NOMO-1 treated with DMSO at 0.1 percent for 48 hours (cell line): Measurements from ENCODE around the gene KIAA0232.
A peak's percentile ranks its signal among the peaks of the same experiment; 100 is the strongest.
"Not testable (repeated sequence)": the region's sequence is repeated elsewhere in the genome, so short reads cannot be mapped to it uniquely, and the experiment has no call there.

Experiments
- DNase-seq: peaks from one replicate; lab custom pipeline; 2025; ENCODE audit not compliant: unreplicated experiment; lab: John Stamatoyannopoulos, UW

The KIAA0232 gene

GRCh38 chr4:6775746-6776145 is 6.8 kb upstream of the KIAA0232 start:
- no peak for DNase-seq

- no peak for DNase-seq
Measured at GRCh38 chr4:6776920-6777635, 5.4 kb upstream of the KIAA0232 start.

- DNase-seq: peak; percentile 77
Measured at GRCh38 chr4:6777636-6778281, 4.8 kb upstream of the KIAA0232 start.

- no peak for DNase-seq
Measured at GRCh38 chr4:6778435-6778834, 4.1 kb upstream of the KIAA0232 start.

GRCh38 chr4:6779667-6780565 is 2.6 kb upstream of the KIAA0232 start:
- peak; percentile 20 for DNase-seq

GRCh38 chr4:6781113-6781512 is 1.4 kb upstream of the KIAA0232 start:
- no peak for DNase-seq

- DNase-seq: no peak
Measured at GRCh38 chr4:6781561-6781960, 966 bp upstream of the KIAA0232 start.

- no peak for DNase-seq
Measured at GRCh38 chr4:6782846-6783110, 251 bp downstream of the KIAA0232 start.

GRCh38 chr4:6783111-6783981 is 819 bp downstream of the KIAA0232 start:
- peak; percentile 87 for DNase-seq

- DNase-seq: no peak
Measured at GRCh38 chr4:6785572-6785925, 3.0 kb downstream of the KIAA0232 start.

- peak; percentile 83 for DNase-seq
Measured at GRCh38 chr4:6788123-6788522, 5.6 kb downstream of the KIAA0232 start.

- not testable (repeated sequence) for DNase-seq
Measured at GRCh38 chr4:6791245-6791644, 8.7 kb downstream of the KIAA0232 start.

GRCh38 chr4:6791796-6792195 is 9.3 kb downstream of the KIAA0232 start:
- DNase-seq: not testable (repeated sequence)

GRCh38 chr4:6794189-6794588 is 11.7 kb downstream of the KIAA0232 start:
- no peak for DNase-seq

GRCh38 chr4:6795821-6796220 is 13.3 kb downstream of the KIAA0232 start:
- DNase-seq: no peak

GRCh38 chr4:6797368-6797767 is 14.8 kb downstream of the KIAA0232 start:
- not testable (repeated sequence) for DNase-seq

GRCh38 chr4:6799091-6799490 is 16.6 kb downstream of the KIAA0232 start:
- no peak for DNase-seq

GRCh38 chr4:6802025-6802424 is 19.5 kb downstream of the KIAA0232 start:
- no peak for DNase-seq

- no peak for DNase-seq
Measured at GRCh38 chr4:6802626-6803025, 20.1 kb downstream of the KIAA0232 start.

GRCh38 chr4:6803246-6803645 is 20.7 kb downstream of the KIAA0232 start:
- no peak for DNase-seq
